Calu3 (cell line): ENCODE measurements around the gene NECAB2. TPM values are rescaled to one million over a fixed set of nuclear protein-coding genes. Genes with fewer than 3 reads are reported as not detected.

Experiments
- BruUV-seq: library from RNA; stranded (reverse); fragments of 400-500 nt; replicated peaks from 2 replicates; lab custom pipeline; 2021; lab: Mats Ljungman, UMichigan
- CTCF ChIA-PET: fragments of 300-600 bp; sonication (Branson Sonifier 250); formaldehyde crosslinking; loops from one replicate; lab custom pipeline; 2022; ENCODE audit warnings: antibody characterized with exemption; lab: Charles Lee
- DNase-seq: peaks from one replicate; pipeline ENCODE4 v3.0.0; 2022
- H3K27ac Mint-ChIP-seq: one replicate; pipeline ENCODE4 v1.8.0; 2022; ENCODE audit warnings: mixed read lengths; ENCODE audit not compliant: unreplicated experiment
- H3K27me3 Mint-ChIP-seq: one replicate; pipeline ENCODE4 v1.8.0; 2022; ENCODE audit warnings: mixed read lengths; ENCODE audit not compliant: unreplicated experiment
- H3K36me3 Mint-ChIP-seq: one replicate; pipeline ENCODE4 v1.8.0; 2022; ENCODE audit warnings: mild to moderate bottlenecking, moderate library complexity, mixed read lengths; ENCODE audit not compliant: insufficient read depth, unreplicated experiment
- H3K4me1 Mint-ChIP-seq: one replicate; pipeline ENCODE4 v1.8.0; 2022; ENCODE audit warnings: mild to moderate bottlenecking, low read depth, mixed read lengths; ENCODE audit not compliant: unreplicated experiment
- H3K4me3 Mint-ChIP-seq: one replicate; pipeline ENCODE4 v1.8.0; 2022; ENCODE audit warnings: mild to moderate bottlenecking, low read depth, moderate library complexity, mixed read lengths; ENCODE audit not compliant: unreplicated experiment
- H3K9me3 Mint-ChIP-seq: one replicate; pipeline ENCODE4 v1.8.0; 2022; ENCODE audit warnings: low read depth, mixed read lengths; ENCODE audit not compliant: unreplicated experiment
- intact Hi-C: fragments of 100-400 bp; cut with micrococcal nuclease; formaldehyde crosslinking; loops from one replicate; pipeline ENCODE4 v1.10.0; 2022; ENCODE audit not compliant: unreplicated experiment
- total RNA-seq: library from RNA; stranded (reverse); gene quantifications from 2 replicates; pipeline ENCODE4 v1.2.3, GENCODE V29; 2022
- TF ChIP-seq, protein P1 (sequence below): fragments of 200-600 bp; IDR thresholded peaks from one replicate; pipeline ENCODE4 v1.8.0; 2022; ENCODE audit warnings: antibody characterized with exemption; ENCODE audit not compliant: unreplicated experiment

Gene NECAB2
- total RNA-seq, 1 experiment from 2014 or later = 0.28 TPM

DNA sequence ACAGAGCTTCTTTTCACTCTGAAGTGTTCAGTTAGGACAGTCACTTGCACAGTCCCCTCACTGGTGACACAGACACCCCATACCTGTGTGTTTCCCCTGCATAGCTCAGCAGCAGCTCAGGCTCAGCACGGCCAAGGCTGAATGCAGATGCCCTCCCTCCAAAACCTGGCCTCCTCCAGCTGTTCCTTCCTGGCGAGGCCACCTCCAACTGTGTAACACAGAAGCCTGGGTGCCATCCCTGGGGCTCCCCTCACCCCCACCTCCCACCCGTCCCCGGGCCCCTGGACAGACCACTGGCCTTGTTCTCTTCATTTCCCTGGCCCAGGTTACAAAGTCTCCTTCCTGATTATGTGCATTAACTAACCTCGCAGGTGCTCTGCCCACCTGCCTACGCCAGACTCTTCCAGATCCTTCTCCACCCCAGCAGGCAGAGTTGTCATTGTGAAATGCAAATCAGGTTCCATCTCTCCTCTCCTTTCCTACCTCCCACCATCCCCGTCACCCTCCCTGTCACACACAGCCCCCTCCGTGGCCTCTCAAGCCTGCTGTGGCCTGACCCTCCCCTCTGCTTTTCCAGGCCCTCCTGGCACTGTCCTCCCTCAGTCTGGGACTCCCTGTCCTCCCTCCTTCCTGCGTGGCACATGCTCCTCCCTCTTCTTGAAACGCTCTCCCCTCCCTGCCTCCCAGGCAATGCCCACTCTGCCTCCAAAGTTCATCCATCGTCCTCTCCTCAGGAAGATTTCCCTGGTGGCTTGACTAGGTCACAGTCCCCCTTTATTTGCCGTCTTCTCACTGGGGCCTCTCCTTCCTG lies 42.7 kb upstream of the NECAB2 start:
- H3K27me3 Mint-ChIP-seq = no peaks in the 10 kb centered on the region
- no peak for DNase-seq
- no peak overlapping the region for H3K27ac Mint-ChIP-seq
- peaks cover 14% of the 10 kb centered on the region for H3K36me3 Mint-ChIP-seq
- intact Hi-C loops = no loop called here
- no peaks in the 10 kb centered on the region for H3K9me3 Mint-ChIP-seq
- CTCF ChIA-PET = no interaction called here
- BruUV-seq = no TSS peak
- H3K4me3 Mint-ChIP-seq = no peak overlapping the region
- TF ChIP-seq, protein P1, sequence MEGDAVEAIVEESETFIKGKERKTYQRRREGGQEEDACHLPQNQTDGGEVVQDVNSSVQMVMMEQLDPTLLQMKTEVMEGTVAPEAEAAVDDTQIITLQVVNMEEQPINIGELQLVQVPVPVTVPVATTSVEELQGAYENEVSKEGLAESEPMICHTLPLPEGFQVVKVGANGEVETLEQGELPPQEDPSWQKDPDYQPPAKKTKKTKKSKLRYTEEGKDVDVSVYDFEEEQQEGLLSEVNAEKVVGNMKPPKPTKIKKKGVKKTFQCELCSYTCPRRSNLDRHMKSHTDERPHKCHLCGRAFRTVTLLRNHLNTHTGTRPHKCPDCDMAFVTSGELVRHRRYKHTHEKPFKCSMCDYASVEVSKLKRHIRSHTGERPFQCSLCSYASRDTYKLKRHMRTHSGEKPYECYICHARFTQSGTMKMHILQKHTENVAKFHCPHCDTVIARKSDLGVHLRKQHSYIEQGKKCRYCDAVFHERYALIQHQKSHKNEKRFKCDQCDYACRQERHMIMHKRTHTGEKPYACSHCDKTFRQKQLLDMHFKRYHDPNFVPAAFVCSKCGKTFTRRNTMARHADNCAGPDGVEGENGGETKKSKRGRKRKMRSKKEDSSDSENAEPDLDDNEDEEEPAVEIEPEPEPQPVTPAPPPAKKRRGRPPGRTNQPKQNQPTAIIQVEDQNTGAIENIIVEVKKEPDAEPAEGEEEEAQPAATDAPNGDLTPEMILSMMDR = no peak
- peaks cover 12% of the 10 kb centered on the region for H3K4me1 Mint-ChIP-seq

DNA sequence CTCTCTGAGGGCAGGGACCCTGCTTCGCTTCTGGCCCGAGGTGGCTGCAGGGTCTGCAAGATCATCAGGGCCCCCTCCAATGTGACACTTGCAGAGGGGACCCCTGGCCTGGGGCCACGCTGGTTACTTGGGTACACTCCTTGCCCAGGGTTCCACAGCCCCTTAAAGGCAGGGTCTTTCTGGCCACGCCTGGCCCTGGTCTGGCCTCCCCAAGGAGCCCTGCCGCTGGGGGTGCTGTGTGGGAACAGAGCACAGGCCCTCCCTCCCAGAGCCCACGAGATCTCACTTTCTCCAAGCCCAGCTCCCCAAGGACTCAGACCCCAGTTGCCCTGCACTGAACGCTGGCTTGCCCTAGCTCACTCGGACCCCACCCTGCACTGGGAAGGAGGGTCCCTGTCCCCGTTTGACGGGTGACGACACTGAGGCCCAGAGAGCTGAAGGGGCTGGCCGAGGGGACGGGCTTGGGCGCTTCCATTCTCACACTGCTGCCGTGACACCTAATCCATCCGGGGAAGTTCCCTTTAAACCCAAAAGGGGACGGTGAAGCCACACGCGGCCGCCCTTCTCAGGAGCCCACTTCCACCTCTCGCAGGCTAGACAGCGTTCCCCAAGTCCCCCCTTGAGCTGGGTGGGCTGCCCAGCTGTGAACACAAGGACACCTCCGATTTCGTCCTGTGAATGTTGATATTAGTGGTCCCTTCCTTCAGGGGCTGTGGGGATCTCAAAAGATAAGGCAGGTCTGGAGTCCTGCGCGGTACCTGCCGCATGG lies 41.9 kb upstream of the NECAB2 start:
- Mint-ChIP-seq H3K4me1 (peaks cover 12% of the 10 kb centered on the region), H3K27me3 (no peaks in the 10 kb centered on the region), H3K4me3 (peak overlapping the region; percentile 70), H3K27ac (peak overlapping the region; percentile 86), H3K36me3 (peaks cover 14% of the 10 kb centered on the region), H3K9me3 (no peaks in the 10 kb centered on the region)
- intact Hi-C loops = no loop called here
- DNase-seq = no peak
- CTCF ChIA-PET = interaction anchor here (0.6 to 1.1 kb wide), 3 partner anchors 27 to 244 kb away, joined by 3 read pairs; partner anchors contain the start of gene OSGIN1
- BruUV-seq = no TSS peak
- TF ChIP-seq, protein P1 = no peak

DNA sequence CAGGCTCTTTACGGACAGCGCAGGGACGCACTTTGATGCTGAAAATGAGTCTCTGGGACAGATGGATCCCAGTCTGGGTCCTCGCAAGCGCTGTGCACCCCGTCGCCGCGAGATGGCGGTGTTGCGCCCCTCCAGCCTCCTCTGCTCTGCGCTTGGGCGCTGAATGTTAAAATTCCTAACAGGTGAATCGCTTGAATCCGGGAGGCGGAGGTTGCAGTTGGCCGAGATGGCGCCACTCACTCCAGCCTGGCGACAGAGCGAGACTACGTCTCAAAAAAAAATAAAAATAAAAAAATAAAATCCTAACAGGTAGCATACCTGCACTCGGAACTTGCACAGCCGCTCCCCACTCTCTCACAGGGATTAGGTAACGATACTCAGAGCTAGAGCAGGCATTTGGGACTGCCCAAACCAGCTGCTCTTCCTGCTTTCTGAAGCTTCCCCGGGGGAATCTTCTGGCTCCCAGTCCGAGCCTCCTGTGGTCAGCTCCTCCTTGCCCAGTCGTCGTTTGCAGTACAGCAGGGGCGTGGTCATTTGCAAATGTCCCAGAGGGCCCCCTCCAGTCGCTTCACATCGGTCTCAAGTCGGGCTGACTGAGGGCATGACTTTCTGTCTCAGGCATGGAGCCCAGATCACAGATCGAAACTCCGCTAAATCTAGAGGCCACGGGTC lies 41.2 kb upstream of the NECAB2 start:
- TF ChIP-seq, protein P1 = peak; percentile 87
- intact Hi-C loops = no loop called here
- H3K27ac Mint-ChIP-seq = peak overlapping the region; percentile 86
- H3K4me3 Mint-ChIP-seq = peak overlapping the region; percentile 70
- CTCF ChIA-PET = interaction anchor here (0.6 to 1.1 kb wide), 4 partner anchors 14 to 244 kb away, joined by 3 read pairs; partner anchors contain the start of gene OSGIN1
- peaks cover 12% of the 10 kb centered on the region for H3K4me1 Mint-ChIP-seq
- no peaks in the 10 kb centered on the region for H3K27me3 Mint-ChIP-seq
- peaks cover 14% of the 10 kb centered on the region for H3K36me3 Mint-ChIP-seq
- TSS peak; percentile 52 for BruUV-seq
- peak; percentile 95 for DNase-seq
- no peaks in the 10 kb centered on the region for H3K9me3 Mint-ChIP-seq

GRCh38 chr16:83928341-83929055 lies 39.5 kb upstream of the NECAB2 start:
- TF ChIP-seq, protein P1 = no peak
- Mint-ChIP-seq H3K36me3 (peaks cover 18% of the 10 kb centered on the region), H3K27ac (no peak overlapping the region), H3K9me3 (no peaks in the 10 kb centered on the region), H3K27me3 (no peaks in the 10 kb centered on the region), H3K4me1 (peaks cover 12% of the 10 kb centered on the region), H3K4me3 (no peak overlapping the region)
- DNase-seq = no peak
- intact Hi-C loops = no loop called here
- no TSS peak for BruUV-seq
- CTCF ChIA-PET = no interaction called here
